ENCODE results near the gene RALBP1. TPM values are rescaled to one million over a fixed set of nuclear protein-coding genes. Genes with fewer than 3 reads are reported as not detected.

The RALBP1 gene
- total and polyA plus RNA-seq, 9 of the 15 experiments (the other 6 are each of a cell fraction or from before 2014, with no cell fraction given), result 10.9 to 70.0 (median 61.3) TPM

GRCh38 chr18:9571546-9571945 is 96.2 kb downstream of the RALBP1 start (continued):
- TF ChIP-seq TRIM24 (IDR thresholded peaks at IDR 0.05), result no peak
- no peak for TF ChIP-seq POLR2A (conservative IDR thresholded peaks at IDR 0.05)
- TF ChIP-seq KLF16 (IDR thresholded peaks at IDR 0.05), result no peak

- H3K9ac ChIP-seq (ENCODE audit: insufficient read depth in 1 of 2, low read depth in 2 of 2, low read length in 2 of 2), result no peak overlapping the region
- in situ Hi-C loops (cut with MboI) (loop anchor here (10.0 kb wide), 1 partner anchor 200 kb away; no protein-coding TSS in a partner anchor), intact Hi-C loops (cut with micrococcal nuclease) (loop anchor here (1.0 to 10.0 kb wide), 5 partner anchors 34 to 380 kb away; no protein-coding TSS in a partner anchor)
- FAIRE-seq (no peak), DNase-seq (ENCODE audit: extremely low read depth in 1 of 4, low spot score in 3 of 4) (no peak), ATAC-seq (no peak)
- H3K27me3 ChIP-seq (ENCODE audit: control insufficient read depth in 2 of 2, insufficient read depth in 2 of 2, low read length in 2 of 2), result no peaks in the 10 kb centered on the region
- H3K27ac ChIP-seq (ENCODE audit: extremely low read depth, low read depth, low read length), result no peak overlapping the region
- ChIA-PET POLR2A (interaction anchor here (0.6 to 1.5 kb wide), 3 partner anchors 11 to 1258 kb away, joined by 3 to 4 read pairs (median 4); no protein-coding TSS in a partner anchor), CTCF (ENCODE audit: low intra/inter-chr PET ratio) (interaction anchor here (0.7 kb wide), 1 partner anchor 87 kb away, joined by 4 read pairs; no protein-coding TSS in a partner anchor)
- 0 out of 3 replicates have a peak, but pooled peaks cover 3% of the 10 kb centered on the region for H3K79me2 ChIP-seq (ENCODE audit: control insufficient read depth, insufficient read depth, low read length)
- H3K4me1 ChIP-seq (replicated peaks in 1 of 2; ENCODE audit: control insufficient read depth in 2 of 2, insufficient read depth in 2 of 2, low read length in 2 of 2), result peaks cover 0 to 6% of the 10 kb centered on the region in 2 experiments; a peak in 2 of 5 replicates
- H3K9me1 ChIP-seq (ENCODE audit: control insufficient read depth, insufficient read depth, low read length), result no peaks in the 10 kb centered on the region
- H2AFZ ChIP-seq (ENCODE audit: low read depth, low read length), result no peak overlapping the region
- H3K4me2 ChIP-seq (ENCODE audit: insufficient read depth, low read length), result no peak overlapping the region
- peaks cover 88% of the 10 kb centered on the region for H3K36me3 ChIP-seq (ENCODE audit: control insufficient read depth, insufficient read depth, low read length)
- no peaks in the 10 kb centered on the region for H3K9me3 ChIP-seq (replicated peaks; ENCODE audit: control insufficient read depth, insufficient read depth, low read depth, low read length)
- BruUV-seq (replicated peaks), result no TSS peak
- no peaks in the 10 kb centered on the region for H4K20me1 ChIP-seq (replicated peaks; ENCODE audit: control insufficient read depth, insufficient read depth, low read length)
- WGBS (ENCODE audit: insufficient coverage, low coverage, missing lambda C conversion rate), result 94% methylated on average over 7 of the region's 7 CpGs
- no peak overlapping the region for H3K4me3 ChIP-seq
- TF ChIP-seq ZBTB26 (CRISPR knock-in tag; IDR thresholded peaks at IDR 0.05), result no peak
- no peak for TF ChIP-seq ZNF780A (CRISPR knock-in tag; IDR thresholded peaks at IDR 0.05)
- TF ChIP-seq ZNF830 (CRISPR knock-in tag; IDR thresholded peaks at IDR 0.05), result no peak
- no peak for TF ChIP-seq FOXJ3 (CRISPR knock-in tag; IDR thresholded peaks at IDR 0.05)
- no peak for TF ChIP-seq RBM25 (IDR thresholded peaks at IDR 0.05; ENCODE audit: low read depth, low read length, severe bottlenecking)
- no peak for TF ChIP-seq ZNF655 (CRISPR knock-in tag; IDR thresholded peaks at IDR 0.05)
- TF ChIP-seq ZNF717 (CRISPR knock-in tag; IDR thresholded peaks at IDR 0.05), result no peak
- no peak for TF ChIP-seq FUS (optimal IDR thresholded peaks at IDR 0.05; ENCODE audit: low read depth, low read length)
- TF ChIP-seq ELK3 (CRISPR knock-in tag; IDR thresholded peaks at IDR 0.05), result no peak
- TF ChIP-seq FOXP4 (CRISPR knock-in tag; IDR thresholded peaks at IDR 0.05; ENCODE audit: borderline replicate concordance), result no peak
- TF ChIP-seq NR4A1 (CRISPR knock-in tag; IDR thresholded peaks at IDR 0.05), result no peak
- no peak for TF ChIP-seq NR4A1 (tag; IDR thresholded peaks at IDR 0.05)
- no peak for TF ChIP-seq RBBP5 (IDR thresholded peaks at IDR 0.05; ENCODE audit: borderline replicate concordance, insufficient read depth, low read length, poor library complexity, severe bottlenecking)
Measured at GRCh38 chr18:9574473-9575115, 99.3 kb downstream of the RALBP1 start.

Measured in K562 (cell line).